ENCODE results near the gene MAGI1. TPM values are rescaled to one million over a fixed set of nuclear protein-coding genes. Genes with fewer than 3 reads are reported as not detected.

Gene MAGI1
- total RNA-seq, 4 donors from 2014 or later: 42.4 to 71.6 (median 50.2) TPM

DNA sequence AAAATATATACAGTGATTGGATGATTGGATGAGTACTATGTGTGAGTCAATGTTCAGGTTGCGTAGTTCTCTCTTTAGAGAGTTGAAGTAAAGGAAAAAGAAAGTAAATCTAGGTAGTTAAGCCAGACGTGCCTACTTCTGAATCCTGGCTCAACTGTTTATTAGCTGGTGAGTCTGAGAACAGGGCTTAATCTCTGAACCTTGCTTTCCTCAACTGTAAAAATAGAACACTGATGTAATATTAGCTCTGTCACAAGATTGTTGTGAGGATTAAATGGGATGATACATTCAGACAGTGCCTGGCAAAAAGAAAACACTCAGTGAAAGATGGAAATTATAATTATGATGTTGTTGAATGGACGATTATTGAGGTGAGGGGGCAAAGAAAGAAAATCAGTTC, 413.4 kb downstream of the MAGI1 start:
- no peak for DNase-seq (ENCODE audit: low spot score in 2 of 2)
- no peak overlapping the region for H3K4me3 ChIP-seq (ENCODE audit: low read depth, poor library complexity, severe bottlenecking)
- intact Hi-C loops (cut with DNase I; ENCODE audit: low total_unique reads): no loop called here
- 56 to 66% methylated on average over 3 of the region's 3 CpGs for WGBS, 2 donors
- no peak for TF ChIP-seq POLR2A (IDR thresholded peaks at IDR 0.05)
- TF ChIP-seq, protein P1, sequence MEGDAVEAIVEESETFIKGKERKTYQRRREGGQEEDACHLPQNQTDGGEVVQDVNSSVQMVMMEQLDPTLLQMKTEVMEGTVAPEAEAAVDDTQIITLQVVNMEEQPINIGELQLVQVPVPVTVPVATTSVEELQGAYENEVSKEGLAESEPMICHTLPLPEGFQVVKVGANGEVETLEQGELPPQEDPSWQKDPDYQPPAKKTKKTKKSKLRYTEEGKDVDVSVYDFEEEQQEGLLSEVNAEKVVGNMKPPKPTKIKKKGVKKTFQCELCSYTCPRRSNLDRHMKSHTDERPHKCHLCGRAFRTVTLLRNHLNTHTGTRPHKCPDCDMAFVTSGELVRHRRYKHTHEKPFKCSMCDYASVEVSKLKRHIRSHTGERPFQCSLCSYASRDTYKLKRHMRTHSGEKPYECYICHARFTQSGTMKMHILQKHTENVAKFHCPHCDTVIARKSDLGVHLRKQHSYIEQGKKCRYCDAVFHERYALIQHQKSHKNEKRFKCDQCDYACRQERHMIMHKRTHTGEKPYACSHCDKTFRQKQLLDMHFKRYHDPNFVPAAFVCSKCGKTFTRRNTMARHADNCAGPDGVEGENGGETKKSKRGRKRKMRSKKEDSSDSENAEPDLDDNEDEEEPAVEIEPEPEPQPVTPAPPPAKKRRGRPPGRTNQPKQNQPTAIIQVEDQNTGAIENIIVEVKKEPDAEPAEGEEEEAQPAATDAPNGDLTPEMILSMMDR (IDR thresholded peaks at IDR 0.05): no peak

DNA sequence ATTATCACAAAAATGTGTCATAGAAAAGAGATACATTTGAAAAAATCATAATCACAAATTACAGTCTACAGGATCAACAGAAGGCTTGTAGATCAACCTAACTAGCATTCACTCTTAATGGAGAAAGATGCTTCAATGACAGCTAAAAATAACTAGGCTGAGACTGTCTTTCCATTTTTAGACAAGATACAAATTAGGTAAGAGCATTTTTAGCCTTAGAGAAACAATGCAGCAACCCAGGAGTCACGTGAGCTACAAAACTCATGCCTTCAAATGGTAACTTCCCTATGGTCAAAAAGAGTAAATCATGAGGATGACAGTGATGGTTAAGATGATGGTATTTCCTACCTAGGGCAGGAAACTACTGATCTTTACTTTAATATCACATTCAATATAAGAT, 415.4 kb downstream of the MAGI1 start:
- intact Hi-C loops (cut with DNase I; ENCODE audit: low total_unique reads): no loop called here
- no peak overlapping the region for H3K4me3 ChIP-seq (ENCODE audit: low read depth, poor library complexity, severe bottlenecking)
- WGBS, 2 donors: 87 to 88% methylated on average over 1 of the region's 1 CpG
- no peak for DNase-seq (ENCODE audit: low spot score in 2 of 2)
- TF ChIP-seq, protein P1 (IDR thresholded peaks at IDR 0.05): no peak
- TF ChIP-seq POLR2A (IDR thresholded peaks at IDR 0.05): no peak

DNA sequence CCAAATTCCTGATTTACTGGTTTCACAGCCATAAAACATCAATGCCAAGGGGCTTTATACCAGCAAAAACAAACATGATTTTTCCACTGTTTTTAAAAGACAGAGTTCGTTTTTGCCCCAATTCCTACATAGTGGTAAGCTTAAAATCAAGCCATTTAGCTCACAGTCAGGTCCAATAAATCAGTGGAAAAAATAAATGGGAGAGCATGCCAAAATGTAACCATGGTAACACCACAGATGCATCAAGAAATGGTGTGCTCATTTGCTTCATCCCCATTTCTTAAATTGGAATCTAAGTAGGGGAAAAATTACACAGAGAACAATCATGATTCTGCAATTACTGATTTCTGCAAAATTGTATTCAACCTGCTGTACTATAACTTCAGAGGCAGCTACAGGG, 418.8 kb downstream of the MAGI1 start:
- no peak for DNase-seq (ENCODE audit: low spot score in 2 of 2)
- H3K4me3 ChIP-seq (ENCODE audit: low read depth, poor library complexity, severe bottlenecking): no peak overlapping the region
- 50 to 60% methylated on average over 1 of the region's 1 CpG for WGBS, 2 donors
- intact Hi-C loops (cut with DNase I; ENCODE audit: low total_unique reads): no loop called here
- TF ChIP-seq, protein P1 (IDR thresholded peaks at IDR 0.05): no peak
- TF ChIP-seq POLR2A (IDR thresholded peaks at IDR 0.05): no peak

DNA sequence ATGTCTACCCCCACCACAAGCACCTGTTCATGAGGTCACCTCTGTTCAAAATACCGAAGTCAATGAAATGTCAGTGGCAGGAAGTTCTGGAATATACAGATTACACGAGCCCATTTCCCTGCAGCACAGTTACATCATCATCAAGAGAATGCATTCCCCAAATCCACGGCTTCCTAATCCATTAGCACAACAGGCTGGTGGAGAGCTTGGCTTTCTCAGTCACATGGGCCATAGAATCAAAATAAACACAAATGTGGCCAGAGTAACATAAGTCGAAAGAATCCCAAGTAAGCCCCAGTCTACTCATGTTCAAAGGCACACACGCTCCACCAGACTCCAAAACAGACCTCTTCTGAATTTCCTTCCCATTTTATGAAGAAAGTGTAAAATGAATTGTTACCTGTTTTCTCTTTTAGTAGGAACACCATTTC, 419.3 kb downstream of the MAGI1 start:
- H3K4me3 ChIP-seq (ENCODE audit: low read depth, poor library complexity, severe bottlenecking): no peak overlapping the region
- TF ChIP-seq, protein P1 (IDR thresholded peaks at IDR 0.05): no peak
- no peak for TF ChIP-seq POLR2A (IDR thresholded peaks at IDR 0.05)
- intact Hi-C loops (cut with DNase I; ENCODE audit: low total_unique reads): no loop called here
- WGBS, 2 donors: 57 to 60% methylated on average over 5 of the region's 5 CpGs
- no peak for DNase-seq (ENCODE audit: low spot score in 2 of 2)

- H3K4me3 ChIP-seq (ENCODE audit: low read depth, poor library complexity, severe bottlenecking): no peak overlapping the region
- intact Hi-C loops (cut with DNase I; ENCODE audit: low total_unique reads): no loop called here
- TF ChIP-seq POLR2A (IDR thresholded peaks at IDR 0.05): no peak
- 62 to 69% methylated on average over 1 of the region's 1 CpG for WGBS, 2 donors
- no peak for DNase-seq (ENCODE audit: low spot score in 2 of 2)
Measured at GRCh38 chr3:65618599-65618998, 420.1 kb downstream of the MAGI1 start.

GRCh38 chr3:65617787-65618186, 420.9 kb downstream of the MAGI1 start:
- intact Hi-C loops (cut with DNase I; ENCODE audit: low total_unique reads): no loop called here
- no peak for DNase-seq (ENCODE audit: low spot score in 2 of 2)
- 83 to 85% methylated on average over 6 of the region's 6 CpGs for WGBS, 2 donors
- TF ChIP-seq, protein P1 (IDR thresholded peaks at IDR 0.05): no peak
- no peak for TF ChIP-seq POLR2A (IDR thresholded peaks at IDR 0.05)
- H3K4me3 ChIP-seq (ENCODE audit: low read depth, poor library complexity, severe bottlenecking): no peak overlapping the region

All from lower leg skin (tissue), 4 donors.